Cardiac muscle cell (in vitro differentiated cells and primary cell): ENCODE data around the gene SCAI. TPM values are rescaled to one million over a fixed set of nuclear protein-coding genes. Genes with fewer than 3 reads are reported as not detected.

Source experiments
- DNase-seq, 2 donors: peaks; one replicate each; pipeline versions ENCODE4 v3.0.0 to v3.0.0-alpha.2; 2010 to 2017; ENCODE audit warnings: low read depth in 1 of 2, low spot score in 1 of 2
- H3K27ac ChIP-seq: fragments of 200-600 bp; sonication (generic); 2 replicates; pipeline ENCODE4 v1.5.1; 2016
- H3K27me3 ChIP-seq: fragments of 200-600 bp; sonication (generic); 2 replicates; pipeline ENCODE4 v1.6.0; 2016; ENCODE audit warnings: control low read depth
- H3K36me3 ChIP-seq: fragments of 200-600 bp; sonication (generic); 2 replicates; pipeline ENCODE4 v1.5.1; 2016; ENCODE audit warnings: control low read depth
- H3K4me1 ChIP-seq: fragments of 200-600 bp; sonication (generic); 2 replicates; pipeline ENCODE4 v1.8.1; 2017; ENCODE audit warnings: low read depth, mild to moderate bottlenecking, mixed run types
- H3K4me3 ChIP-seq: fragments of 200-600 bp; sonication (generic); 2 replicates; pipeline ENCODE4 v1.5.1; 2016; ENCODE audit warnings: mild to moderate bottlenecking
- H3K9me3 ChIP-seq: fragments of 200-600 bp; sonication (generic); 2 replicates; pipeline ENCODE4 v1.5.1; 2017; ENCODE audit warnings: low read depth, mild to moderate bottlenecking, control low read depth
- polyA plus RNA-seq: library from polyadenylated mRNA; unstranded; fragments of >200 nt; fragmentation: Nextera tagmentation; extraction: Ambion mirVana; gene quantifications from 2 replicates; pipeline ENCODE4 v1.2.1, GENCODE V29; 2016
- total RNA-seq: library from RNA; depleted of rRNA; stranded (reverse); fragments of >200 nt; gene quantifications from 2 replicates; pipeline ENCODE4 v1.2.3, GENCODE V29; 2016
- TF ChIP-seq, protein P1 (sequence below): IDR thresholded peaks from 2 replicates; pipeline ENCODE4 v1.5.1; 2012; ENCODE audit warnings: low read depth, mild to moderate bottlenecking, low read length

The SCAI gene
- total and polyA plus RNA-seq, 2 experiments from 2014 or later, result 4.4 to 15.0 TPM

DNA sequence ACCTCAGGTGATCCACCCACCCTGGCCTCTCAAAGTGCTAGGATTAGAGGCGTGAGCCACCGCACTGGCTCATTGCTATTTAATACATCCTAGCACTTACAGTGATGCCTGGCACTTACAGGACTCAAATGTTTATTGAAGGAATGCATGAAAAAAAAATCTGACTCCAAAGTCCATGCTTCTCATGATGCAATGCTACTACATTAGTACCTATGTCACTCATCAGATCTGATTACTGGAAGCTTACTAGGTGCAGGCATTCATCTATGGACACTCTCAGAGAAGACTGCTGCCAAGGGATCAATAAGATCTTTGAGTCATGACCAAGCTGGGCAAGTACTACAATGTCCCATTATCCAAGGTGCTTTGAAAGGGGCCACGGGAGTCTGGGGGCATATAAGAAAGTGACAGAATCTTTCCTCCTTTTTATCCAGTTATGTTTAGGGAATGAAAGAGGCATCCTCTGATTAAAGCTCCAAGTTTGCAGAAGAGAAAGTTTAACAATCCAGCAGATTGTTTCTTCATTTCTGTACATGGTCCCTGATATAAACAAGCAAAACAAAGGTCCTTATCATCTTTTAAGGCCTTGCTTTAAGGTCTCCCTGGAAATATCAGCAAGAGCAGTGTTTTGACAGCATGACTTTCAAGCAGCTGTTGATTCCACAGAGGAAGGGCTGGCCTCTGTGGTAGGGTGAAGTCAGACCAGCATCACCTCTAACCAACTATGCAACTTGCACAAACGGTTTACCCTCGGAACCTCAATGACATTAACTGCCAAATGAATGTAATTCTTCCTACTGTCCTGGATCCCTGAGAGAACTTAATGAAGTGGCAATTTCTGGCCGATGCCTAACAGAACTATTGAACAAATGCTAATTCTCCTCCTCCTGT is 245.5 kb downstream of the SCAI start:
- H3K36me3 ChIP-seq, result peaks cover 19% of the 10 kb centered on the region
- DNase-seq, result no peak
- TF ChIP-seq, protein P1, sequence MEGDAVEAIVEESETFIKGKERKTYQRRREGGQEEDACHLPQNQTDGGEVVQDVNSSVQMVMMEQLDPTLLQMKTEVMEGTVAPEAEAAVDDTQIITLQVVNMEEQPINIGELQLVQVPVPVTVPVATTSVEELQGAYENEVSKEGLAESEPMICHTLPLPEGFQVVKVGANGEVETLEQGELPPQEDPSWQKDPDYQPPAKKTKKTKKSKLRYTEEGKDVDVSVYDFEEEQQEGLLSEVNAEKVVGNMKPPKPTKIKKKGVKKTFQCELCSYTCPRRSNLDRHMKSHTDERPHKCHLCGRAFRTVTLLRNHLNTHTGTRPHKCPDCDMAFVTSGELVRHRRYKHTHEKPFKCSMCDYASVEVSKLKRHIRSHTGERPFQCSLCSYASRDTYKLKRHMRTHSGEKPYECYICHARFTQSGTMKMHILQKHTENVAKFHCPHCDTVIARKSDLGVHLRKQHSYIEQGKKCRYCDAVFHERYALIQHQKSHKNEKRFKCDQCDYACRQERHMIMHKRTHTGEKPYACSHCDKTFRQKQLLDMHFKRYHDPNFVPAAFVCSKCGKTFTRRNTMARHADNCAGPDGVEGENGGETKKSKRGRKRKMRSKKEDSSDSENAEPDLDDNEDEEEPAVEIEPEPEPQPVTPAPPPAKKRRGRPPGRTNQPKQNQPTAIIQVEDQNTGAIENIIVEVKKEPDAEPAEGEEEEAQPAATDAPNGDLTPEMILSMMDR, result no peak

DNA sequence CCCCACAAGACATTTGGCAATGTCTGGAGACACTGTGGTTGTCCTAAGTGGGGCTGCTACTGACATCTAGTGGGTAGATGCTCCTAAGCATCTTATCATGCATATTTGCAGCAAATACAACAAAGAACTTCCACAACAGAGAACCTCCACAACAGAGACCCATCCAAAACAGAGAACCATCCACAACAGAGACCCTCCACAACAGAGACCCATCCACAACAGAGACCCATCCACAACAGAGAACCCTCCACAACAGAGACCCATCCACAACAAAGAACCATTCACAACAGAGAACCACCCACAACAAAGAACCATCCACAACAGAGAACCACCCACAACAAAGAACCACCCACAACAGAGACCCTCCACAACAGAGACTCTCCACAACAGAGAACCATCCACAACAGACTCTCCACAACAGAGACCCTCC is 248.6 kb downstream of the SCAI start:
- DNase-seq, result peak; percentile 36 to 72
- H3K36me3 ChIP-seq, result peaks cover 33% of the 10 kb centered on the region
- H3K27ac ChIP-seq, result no peak overlapping the region
- no peaks in the 10 kb centered on the region for H3K9me3 ChIP-seq
- no peak overlapping the region for H3K4me3 ChIP-seq
- no peaks in the 10 kb centered on the region for H3K4me1 ChIP-seq
- TF ChIP-seq, protein P1, result peak; percentile 64
- no peaks in the 10 kb centered on the region for H3K27me3 ChIP-seq

More for the DNA sequence above, 245.5 kb downstream of the SCAI start:
- Histone ChIP-seq H3K9me3 (no peaks in the 10 kb centered on the region), H3K4me1 (no peaks in the 10 kb centered on the region), H3K27me3 (no peaks in the 10 kb centered on the region), H3K4me3 (no peak overlapping the region), H3K27ac (no peak overlapping the region)

DNA sequence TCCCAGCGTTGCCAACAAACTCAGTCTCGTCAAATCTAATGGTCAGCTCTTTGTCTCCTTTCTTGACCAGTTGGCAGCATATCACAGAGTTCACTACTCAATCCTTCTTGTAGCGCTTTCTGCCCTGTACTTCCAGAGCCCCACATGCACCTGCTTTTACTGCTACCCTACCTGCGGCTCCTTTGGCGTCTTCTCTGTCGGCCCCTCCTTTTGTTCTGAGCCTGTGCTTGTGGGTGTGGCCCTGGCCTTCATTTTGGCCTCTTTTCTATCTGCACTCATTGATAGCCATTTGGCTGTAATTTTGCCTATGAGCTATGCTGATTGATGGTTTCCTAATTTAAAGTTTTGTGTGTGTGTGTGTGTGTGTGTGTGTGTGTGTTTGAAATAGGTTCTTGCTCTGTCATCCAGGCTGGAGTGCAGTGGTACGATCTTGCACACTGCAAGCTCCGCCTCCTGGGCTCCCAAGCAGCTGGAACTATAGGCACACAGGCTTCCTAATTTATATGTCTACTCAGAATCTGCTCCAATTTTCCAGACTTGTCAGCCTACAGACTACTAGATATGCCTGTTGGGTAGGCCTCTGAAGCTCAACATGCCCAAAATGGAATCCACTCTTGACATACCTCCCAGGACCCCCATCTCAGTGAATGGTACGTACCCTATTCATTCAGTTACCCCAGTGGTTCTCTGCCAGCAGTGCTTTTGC is 249.1 kb downstream of the SCAI start:
- H3K27me3 ChIP-seq, result no peaks in the 10 kb centered on the region
- DNase-seq, result no peak
- no peak overlapping the region for H3K4me3 ChIP-seq
- H3K9me3 ChIP-seq, result no peaks in the 10 kb centered on the region
- no peak overlapping the region for H3K27ac ChIP-seq
- no peaks in the 10 kb centered on the region for H3K4me1 ChIP-seq
- TF ChIP-seq, protein P1, result no peak
- H3K36me3 ChIP-seq, result peaks cover 34% of the 10 kb centered on the region

Other genes with a start within 250 kb of the SCAI start
- 16.2 and 21.1 TPM in 2 replicates for gene GOLGA1, start 202.4 kb downstream of the SCAI start, total RNA-seq
- 13.5 and 15.0 TPM in 2 replicates for gene GOLGA1, start 202.4 kb downstream of the SCAI start, polyA plus RNA-seq
- 16.5 TPM in 2 replicates for gene PPP6C, start 46.3 kb upstream of the SCAI start, total RNA-seq
- gene PPP6C, start 46.3 kb upstream of the SCAI start, polyA plus RNA-seq, result 16.3 and 27.7 TPM in 2 replicates
- gene RABEPK, start 57.0 kb upstream of the SCAI start, total RNA-seq, result 8.7 and 16.1 TPM in 2 replicates
- gene RABEPK, start 57.0 kb upstream of the SCAI start, polyA plus RNA-seq, result 20.0 and 27.2 TPM in 2 replicates
- gene HSPA5, start 97.8 kb upstream of the SCAI start, total RNA-seq, result 69.2 and 182 TPM in 2 replicates
- gene HSPA5, start 97.8 kb upstream of the SCAI start, polyA plus RNA-seq, result 285 and 882 TPM in 2 replicates
- 28.8 and 39.3 TPM in 2 replicates for gene GAPVD1, start 118.3 kb upstream of the SCAI start, total RNA-seq
- gene GAPVD1, start 118.3 kb upstream of the SCAI start, polyA plus RNA-seq, result 34.2 and 37.9 TPM in 2 replicates